Tongue (tissue), 2 donors: ENCODE data around the gene KIRREL1. TPM values are rescaled to one million over a fixed set of nuclear protein-coding genes. Genes with fewer than 3 reads are reported as not detected.
"Not testable (repeated sequence)": the region's sequence is repeated elsewhere in the genome, so short reads cannot be mapped to it uniquely, and the experiment has no call there.

ENCODE experiments used
- DNase-seq: peaks from one replicate; pipeline ENCODE4 v3.0.0-alpha.2; 2015
- total RNA-seq: library from RNA; depleted of rRNA; stranded (reverse); fragments of >200 nt; gene quantifications from one replicate; pipeline ENCODE4 v1.2.3, GENCODE V29; 2014

Gene KIRREL1
- total RNA-seq, 1 donor from 2014 or later: 46.2 TPM

- no peak for DNase-seq
Measured at GRCh38 chr1:158105352-158106095, 112.1 kb downstream of the KIRREL1 start.

- peak; percentile 21 for DNase-seq
Measured at GRCh38 chr1:158107916-158108315, 114.5 kb downstream of the KIRREL1 start.

GRCh38 chr1:158112994-158113758 lies 119.7 kb downstream of the KIRREL1 start:
- DNase-seq: peak; percentile 69

- no peak for DNase-seq
Measured at GRCh38 chr1:158113759-158114127, 120.3 kb downstream of the KIRREL1 start.

- DNase-seq: no peak
Measured at GRCh38 chr1:158115126-158115525, 121.7 kb downstream of the KIRREL1 start.

- no peak for DNase-seq
Measured at GRCh38 chr1:158116311-158117167, 123.1 kb downstream of the KIRREL1 start.

- peak; percentile 53 for DNase-seq
Measured at GRCh38 chr1:158117854-158118704, 124.6 kb downstream of the KIRREL1 start.

- DNase-seq: no peak
Measured at GRCh38 chr1:158118713-158119402, 125.4 kb downstream of the KIRREL1 start.

GRCh38 chr1:158119976-158120653 lies 126.7 kb downstream of the KIRREL1 start:
- no peak for DNase-seq

GRCh38 chr1:158121604-158122254 lies 128.3 kb downstream of the KIRREL1 start:
- peak; percentile 69 for DNase-seq

GRCh38 chr1:158122833-158123388 lies 129.5 kb downstream of the KIRREL1 start:
- DNase-seq: no peak

GRCh38 chr1:158124034-158124433 lies 130.6 kb downstream of the KIRREL1 start:
- DNase-seq: no peak

- peak; percentile 96 for DNase-seq
Measured at GRCh38 chr1:158124999-158125398, 131.6 kb downstream of the KIRREL1 start.

- DNase-seq: no peak
Measured at GRCh38 chr1:158126425-158126824, 133.0 kb downstream of the KIRREL1 start.

GRCh38 chr1:158128531-158128930 lies 135.1 kb downstream of the KIRREL1 start:
- not testable (repeated sequence) for DNase-seq

GRCh38 chr1:158131217-158131616 lies 137.8 kb downstream of the KIRREL1 start:
- no peak for DNase-seq

GRCh38 chr1:158140764-158141192 lies 147.3 kb downstream of the KIRREL1 start:
- peak; percentile 46 for DNase-seq

GRCh38 chr1:158145173-158145719 lies 151.8 kb downstream of the KIRREL1 start:
- peak; percentile 64 for DNase-seq

- no peak for DNase-seq
Measured at GRCh38 chr1:158146165-158146564, 152.7 kb downstream of the KIRREL1 start.
